ENCODE measurements around the gene SSH3. TPM values are rescaled to one million over a fixed set of nuclear protein-coding genes. Genes with fewer than 3 reads are reported as not detected.
A peak's percentile ranks its signal among the peaks of the same experiment; 100 is the strongest.

The SSH3 gene
- total RNA-seq, 2 donors from 2014 or later = 19.2 to 32.3 TPM

GRCh38 chr11:67322049-67322448 lies 18.7 kb downstream of the SSH3 start:
- Mint-ChIP-seq H3K4me3 (no peak overlapping the region), H3K27me3 (peaks cover 0 to 10% of the 10 kb centered on the region in 2 donors), H3K27ac (no peak overlapping the region), H3K4me1 (ENCODE audit: low read depth in 2 of 2) (peaks cover 10 to 14% of the 10 kb centered on the region in 2 donors), H3K9me3 (no peaks in the 10 kb centered on the region), H3K36me3 (no peaks in the 10 kb centered on the region)
- ATAC-seq (no peak), DNase-seq (ENCODE audit: low spot score) (no peak)

- peaks cover 0 to 8% of the 10 kb centered on the region in 2 donors for H3K27me3 Mint-ChIP-seq
- H3K36me3 Mint-ChIP-seq = no peaks in the 10 kb centered on the region
- H3K4me3 Mint-ChIP-seq = no peak overlapping the region
- peaks cover 1 to 3% of the 10 kb centered on the region in 2 donors for H3K4me1 Mint-ChIP-seq (ENCODE audit: low read depth in 2 of 2)
- no peaks in the 10 kb centered on the region for H3K9me3 Mint-ChIP-seq
- ATAC-seq (no peak), DNase-seq (ENCODE audit: low spot score) (no peak)
- H3K27ac Mint-ChIP-seq = no peak overlapping the region
Observed at GRCh38 chr11:67323526-67323925, 20.2 kb downstream of the SSH3 start.

DNA sequence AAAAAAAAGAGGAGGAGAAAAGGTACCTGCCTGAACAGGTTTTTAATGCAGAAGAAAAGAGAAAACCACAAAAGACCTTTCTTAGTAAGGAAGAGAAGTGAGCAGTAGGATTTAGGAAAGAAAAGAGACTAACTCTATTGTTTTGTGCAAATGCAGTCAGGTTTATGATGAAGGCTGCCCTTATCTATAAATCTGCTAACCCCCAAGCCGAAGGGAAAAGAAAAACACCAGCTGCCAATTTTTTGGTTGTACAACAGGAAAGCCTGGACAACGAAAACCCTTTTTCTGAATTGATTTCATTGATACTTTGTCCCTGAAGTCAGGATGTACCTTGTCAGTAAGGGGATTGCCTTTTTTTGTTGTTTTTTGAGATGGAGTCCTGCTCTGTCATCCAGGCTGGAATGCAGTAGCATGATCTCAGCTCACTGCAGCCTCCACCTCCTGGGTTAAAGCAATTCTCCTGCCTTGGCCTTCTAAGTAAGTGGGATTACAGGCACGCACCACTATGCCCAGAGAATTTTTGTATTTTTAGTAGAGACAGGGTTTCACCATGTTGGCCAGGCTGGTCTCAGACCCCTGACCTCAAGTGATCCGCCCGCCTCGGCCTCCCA lies 28.9 kb downstream of the SSH3 start:
- Mint-ChIP-seq H3K27me3 (no peaks in the 10 kb centered on the region), H3K4me1 (ENCODE audit: low read depth in 2 of 2) (no peaks in the 10 kb centered on the region), H3K36me3 (no peaks in the 10 kb centered on the region), H3K27ac (no peak overlapping the region), H3K4me3 (no peak overlapping the region), H3K9me3 (no peaks in the 10 kb centered on the region)
- DNase-seq (ENCODE audit: low spot score) (no peak), ATAC-seq (no peak)

DNA sequence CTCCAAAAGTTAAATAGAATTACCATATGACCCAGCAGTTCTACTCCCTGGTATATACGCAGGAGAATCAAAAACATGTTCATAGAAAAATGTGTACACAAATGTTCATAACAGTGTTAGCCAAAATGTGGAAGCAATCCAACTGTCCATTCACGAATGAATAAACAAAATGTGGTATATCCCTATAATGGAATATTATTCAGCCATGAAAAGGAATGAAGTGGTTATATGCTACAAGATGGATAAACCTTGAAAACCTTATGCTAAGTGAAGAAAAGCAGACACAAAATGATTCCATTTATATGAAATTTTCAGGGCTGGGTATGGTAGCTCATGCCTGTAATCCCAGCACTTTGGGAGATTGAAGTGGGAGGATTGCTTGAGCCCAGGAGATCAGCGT lies 33.9 kb downstream of the SSH3 start:
- Mint-ChIP-seq H3K4me3 (no peak overlapping the region), H3K36me3 (no peaks in the 10 kb centered on the region), H3K27me3 (no peaks in the 10 kb centered on the region), H3K27ac (no peak overlapping the region), H3K4me1 (ENCODE audit: low read depth in 2 of 2) (no peaks in the 10 kb centered on the region), H3K9me3 (no peaks in the 10 kb centered on the region)
- DNase-seq (ENCODE audit: low spot score) (no peak), ATAC-seq (no peak)

- H3K4me3 Mint-ChIP-seq = no peak overlapping the region
- peaks cover 4 to 14% of the 10 kb centered on the region in 2 donors for H3K4me1 Mint-ChIP-seq (ENCODE audit: low read depth in 2 of 2)
- H3K27ac Mint-ChIP-seq = no peak overlapping the region
- no peaks in the 10 kb centered on the region for H3K36me3 Mint-ChIP-seq
- H3K9me3 Mint-ChIP-seq = no peaks in the 10 kb centered on the region
- DNase-seq (ENCODE audit: low spot score) (no peak), ATAC-seq (no peak)
- H3K27me3 Mint-ChIP-seq = no peaks in the 10 kb centered on the region
Observed at GRCh38 chr11:67344264-67344663, 40.9 kb downstream of the SSH3 start.

GRCh38 chr11:67345247-67345919 lies 42.1 kb downstream of the SSH3 start:
- ATAC-seq (no peak), DNase-seq (ENCODE audit: low spot score) (no peak)
- Mint-ChIP-seq H3K9me3 (no peaks in the 10 kb centered on the region), H3K27me3 (no peaks in the 10 kb centered on the region), H3K27ac (no peak overlapping the region), H3K4me3 (no peak overlapping the region), H3K4me1 (ENCODE audit: low read depth in 2 of 2) (peaks cover 9 to 15% of the 10 kb centered on the region in 2 donors), H3K36me3 (no peaks in the 10 kb centered on the region)

GRCh38 chr11:67345920-67346819 lies 42.8 kb downstream of the SSH3 start:
- ATAC-seq (no peak), DNase-seq (ENCODE audit: low spot score) (no peak)
- Mint-ChIP-seq H3K27me3 (no peaks in the 10 kb centered on the region), H3K4me3 (no peak overlapping the region), H3K36me3 (no peaks in the 10 kb centered on the region), H3K9me3 (no peaks in the 10 kb centered on the region), H3K4me1 (ENCODE audit: low read depth in 2 of 2) (peaks cover 12 to 16% of the 10 kb centered on the region in 2 donors), H3K27ac (no peak overlapping the region)

DNA sequence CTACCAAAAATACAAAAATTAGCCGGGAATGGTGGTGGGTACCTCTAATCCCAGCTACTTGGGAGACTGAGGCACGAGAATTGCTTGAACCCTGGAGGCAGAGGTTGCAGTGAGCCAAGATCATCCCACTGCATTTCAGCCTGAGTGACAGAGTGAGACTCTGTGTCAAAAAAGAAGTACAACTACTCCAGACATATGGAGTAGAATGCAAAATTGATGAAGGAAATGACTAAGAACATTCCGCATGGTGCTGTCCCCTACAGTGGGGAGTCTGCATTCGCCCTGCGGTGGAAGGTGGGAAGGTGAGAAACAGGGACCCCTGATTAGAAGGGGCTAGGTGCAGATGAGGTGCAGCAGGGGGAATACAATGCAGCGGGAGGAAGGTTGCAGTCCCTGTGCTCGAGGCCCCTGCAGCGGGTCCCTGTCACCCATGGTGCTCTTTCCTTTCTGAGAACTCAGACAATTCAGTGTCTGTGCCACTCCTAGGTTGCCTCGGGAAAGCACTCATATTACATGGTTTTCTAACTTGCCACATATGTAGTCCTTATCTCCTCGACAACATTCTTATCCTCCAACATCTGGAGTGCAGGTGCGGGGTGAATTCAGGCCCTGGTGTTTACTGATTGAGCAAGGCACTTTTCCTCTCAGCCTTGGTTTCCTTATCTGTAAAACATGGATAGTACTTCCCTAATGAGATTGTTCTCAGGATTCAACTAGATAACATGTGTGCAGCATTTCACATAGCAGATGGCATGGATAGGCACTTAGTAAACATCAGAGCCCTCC lies 44.8 kb downstream of the SSH3 start:
- Mint-ChIP-seq H3K9me3 (no peaks in the 10 kb centered on the region), H3K36me3 (no peaks in the 10 kb centered on the region), H3K27me3 (no peaks in the 10 kb centered on the region), H3K4me1 (ENCODE audit: low read depth in 2 of 2) (peaks cover 20 to 23% of the 10 kb centered on the region in 2 donors), H3K4me3 (no peak overlapping the region), H3K27ac (no peak overlapping the region)
- ATAC-seq = no peak
- no peak for DNase-seq (ENCODE audit: low spot score)

DNA sequence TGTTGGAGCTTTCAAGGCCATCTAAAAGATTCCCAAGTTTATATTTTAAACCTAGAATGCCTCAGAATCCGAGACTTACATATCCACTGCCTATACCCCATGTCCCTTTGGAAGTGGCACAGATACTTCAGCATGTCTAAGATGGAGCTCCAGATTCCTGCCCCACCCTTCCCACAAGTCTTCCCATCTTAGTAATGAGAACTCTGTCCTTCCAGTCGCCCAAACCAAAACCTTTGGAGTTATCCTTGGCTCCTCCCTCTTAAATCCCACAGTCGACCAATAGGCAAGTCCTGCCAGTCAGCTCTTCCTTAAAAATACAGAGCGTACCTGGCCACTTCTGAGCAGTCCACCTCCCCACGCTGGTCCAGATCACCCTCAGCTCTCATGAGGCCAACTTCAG lies 45.7 kb downstream of the SSH3 start:
- no peaks in the 10 kb centered on the region for H3K27me3 Mint-ChIP-seq
- DNase-seq (ENCODE audit: low spot score) = no peak
- ATAC-seq = no peak
- no peak overlapping the region for H3K27ac Mint-ChIP-seq
- no peaks in the 10 kb centered on the region for H3K9me3 Mint-ChIP-seq
- peaks cover 23 to 29% of the 10 kb centered on the region in 2 donors for H3K4me1 Mint-ChIP-seq (ENCODE audit: low read depth in 2 of 2)
- H3K4me3 Mint-ChIP-seq = no peak overlapping the region
- no peaks in the 10 kb centered on the region for H3K36me3 Mint-ChIP-seq

DNA sequence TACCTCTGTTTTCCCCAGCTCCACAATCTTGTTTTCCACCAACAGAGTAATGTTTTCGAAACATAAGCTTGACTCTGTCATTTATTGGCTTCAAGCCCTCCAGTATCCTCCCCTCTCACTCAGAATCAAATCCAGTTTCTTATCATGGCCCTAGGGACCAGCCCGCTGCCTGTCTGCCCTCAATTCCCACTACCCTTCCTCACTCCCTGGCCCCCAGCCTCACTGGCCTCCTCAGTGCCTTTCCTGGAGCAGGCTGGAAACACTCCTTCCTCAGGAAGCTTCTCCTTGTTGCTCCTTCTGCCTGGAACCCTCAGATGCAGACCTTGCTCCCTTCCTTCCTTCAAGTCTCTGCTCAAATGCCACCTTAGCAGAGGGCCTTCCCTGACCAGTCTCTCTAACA lies 46.1 kb downstream of the SSH3 start:
- no peak overlapping the region for H3K4me3 Mint-ChIP-seq
- no peaks in the 10 kb centered on the region for H3K27me3 Mint-ChIP-seq
- no peak for DNase-seq (ENCODE audit: low spot score)
- H3K9me3 Mint-ChIP-seq = no peaks in the 10 kb centered on the region
- peaks cover 27 to 33% of the 10 kb centered on the region in 2 donors for H3K4me1 Mint-ChIP-seq (ENCODE audit: low read depth in 2 of 2)
- ATAC-seq = no peak
- H3K36me3 Mint-ChIP-seq = no peaks in the 10 kb centered on the region
- H3K27ac Mint-ChIP-seq = peak overlapping the region in 1 of 2 donors; percentile 50

- no peak for DNase-seq (ENCODE audit: low spot score)
Observed at GRCh38 chr11:67349928-67350465, 46.7 kb downstream of the SSH3 start.

GRCh38 chr11:67351275-67352005 lies 48.1 kb downstream of the SSH3 start:
- Mint-ChIP-seq H3K36me3 (no peaks in the 10 kb centered on the region), H3K27me3 (no peaks in the 10 kb centered on the region), H3K27ac (peak overlapping the region; percentile 85 to 95), H3K4me3 (peak overlapping the region; percentile 91), H3K9me3 (no peaks in the 10 kb centered on the region), H3K4me1 (ENCODE audit: low read depth in 2 of 2) (peaks cover 26 to 35% of the 10 kb centered on the region in 2 donors)
- no peak for ATAC-seq
- DNase-seq (ENCODE audit: low spot score) = peak; percentile 72

More at GRCh38 chr11:67349928-67350465, 46.7 kb downstream of the SSH3 start:
- Mint-ChIP-seq H3K4me1 (ENCODE audit: low read depth in 2 of 2) (peaks cover 28 to 37% of the 10 kb centered on the region in 2 donors), H3K9me3 (no peaks in the 10 kb centered on the region), H3K4me3 (no peak overlapping the region), H3K27ac (peak overlapping the region in 1 of 2 donors; percentile 50), H3K27me3 (no peaks in the 10 kb centered on the region), H3K36me3 (no peaks in the 10 kb centered on the region)
- no peak for ATAC-seq
